H9 (cell line): ENCODE results near the gene TBC1D9. TPM values are rescaled to one million over a fixed set of nuclear protein-coding genes. Genes with fewer than 3 reads are reported as not detected.

Source experiments
- DNase-seq: peaks from one replicate; pipeline ENCODE4 v3.0.0-alpha.2; 2017
- H2AFZ ChIP-seq: one replicate; pipeline ENCODE4 v1.6.1; 2013; ENCODE audit warnings: mild to moderate bottlenecking, low read length, control low read depth, moderate library complexity
- H2AK5ac ChIP-seq: 2 replicates; pipeline ENCODE4 v1.6.1; 2013; ENCODE audit warnings: low read length, control low read depth, mixed read lengths; ENCODE audit not compliant: insufficient read length
- H2BK120ac ChIP-seq: one replicate; pipeline ENCODE4 v1.6.1; 2013; ENCODE audit warnings: low read depth, mild to moderate bottlenecking, low read length, control low read depth, inconsistent platforms; ENCODE audit not compliant: poor library complexity, severe bottlenecking
- H2BK12ac ChIP-seq: 2 replicates; pipeline ENCODE4 v1.6.1; 2013; ENCODE audit warnings: low read length, control low read depth, mixed read lengths, low read depth; ENCODE audit not compliant: insufficient read length
- H2BK15ac ChIP-seq: 2 replicates; pipeline ENCODE4 v1.6.1; 2013; ENCODE audit warnings: low read depth, low read length, control low read depth
- H2BK20ac ChIP-seq: one replicate; pipeline ENCODE4 v1.6.1; 2013; ENCODE audit warnings: low read depth, mild to moderate bottlenecking, low read length, control low read depth, inconsistent platforms; ENCODE audit not compliant: poor library complexity, severe bottlenecking
- H2BK5ac ChIP-seq: 2 replicates; pipeline ENCODE4 v1.6.1; 2013; ENCODE audit warnings: low read length, control low read depth, mixed read lengths; ENCODE audit not compliant: insufficient read length
- H3K14ac ChIP-seq: 2 replicates; pipeline ENCODE4 v1.6.1; 2013; ENCODE audit warnings: low read length, control low read depth; ENCODE audit not compliant: insufficient read depth
- H3K18ac ChIP-seq: 2 replicates; pipeline ENCODE4 v1.6.1; 2013; ENCODE audit warnings: low read depth, mild to moderate bottlenecking, mixed read lengths, low read length, control low read depth; ENCODE audit not compliant: insufficient read length
- H3K23ac ChIP-seq: 2 replicates; pipeline ENCODE4 v1.6.1; 2013; ENCODE audit warnings: low read length, control low read depth, mixed read lengths, low read depth; ENCODE audit not compliant: insufficient read length
- H3K23me2 ChIP-seq: 2 replicates; pipeline ENCODE4 v1.6.1; 2013; ENCODE audit warnings: low read depth, mild to moderate bottlenecking, mixed read lengths, low read length, control low read depth; ENCODE audit not compliant: insufficient read length, poor library complexity, severe bottlenecking
- H3K27ac ChIP-seq: 2 replicates; pipeline ENCODE4 v1.5.1; 2013; ENCODE audit warnings: low read length, control low read depth, mixed read lengths, low read depth; ENCODE audit not compliant: insufficient read length
- H3K27me3 ChIP-seq: 2 replicates; pipeline ENCODE4 v1.6.1; 2013; ENCODE audit warnings: low read length, control low read depth, inconsistent platforms; ENCODE audit not compliant: insufficient read depth
- H3K4ac ChIP-seq: 2 replicates; pipeline ENCODE4 v1.6.1; 2013; ENCODE audit warnings: low read depth, mild to moderate bottlenecking, control low read depth, inconsistent platforms, low read length, moderate library complexity
- H3K4me1 ChIP-seq: 2 replicates; pipeline ENCODE4 v1.6.1; 2013; ENCODE audit warnings: low read length, control low read depth, inconsistent platforms; ENCODE audit not compliant: insufficient read depth
- H3K4me2 ChIP-seq: 2 replicates; pipeline ENCODE4 v1.6.1; 2013; ENCODE audit warnings: low read length, control low read depth, mixed read lengths; ENCODE audit not compliant: insufficient read length, insufficient read depth
- H3K56ac ChIP-seq: 2 replicates; pipeline ENCODE4 v1.6.1; 2013; ENCODE audit warnings: low read depth, mild to moderate bottlenecking, mixed read lengths, low read length, control low read depth; ENCODE audit not compliant: insufficient read length
- H3K79me1 ChIP-seq: 2 replicates; pipeline ENCODE4 v1.6.1; 2013; ENCODE audit warnings: low read depth, mild to moderate bottlenecking, moderate library complexity, low read length, control low read depth, inconsistent platforms; ENCODE audit not compliant: insufficient read depth, poor library complexity, severe bottlenecking
- H3K79me2 ChIP-seq: 2 replicates; pipeline ENCODE4 v1.6.1; 2013; ENCODE audit warnings: low read length, control low read depth, inconsistent platforms; ENCODE audit not compliant: insufficient read depth
- H3K9ac ChIP-seq: 2 replicates; pipeline ENCODE4 v1.6.1; 2013; ENCODE audit warnings: low read length, control low read depth, mixed read lengths; ENCODE audit not compliant: insufficient read length; ENCODE audit errors: extremely low read depth
- H3K9me3 ChIP-seq: one replicate; pipeline ENCODE4 v1.6.1; 2013; ENCODE audit warnings: low read depth, low read length, inconsistent platforms; ENCODE audit not compliant: control insufficient read depth
- H3T11ph ChIP-seq: one replicate; pipeline ENCODE4 v1.6.1; 2013; ENCODE audit warnings: mild to moderate bottlenecking, low read length, control low read depth, inconsistent platforms
- H4K20me1 ChIP-seq: one replicate; pipeline ENCODE4 v1.6.1; 2013; ENCODE audit not compliant: control insufficient read depth, insufficient read length, insufficient read depth
- H4K5ac ChIP-seq: 2 replicates; pipeline ENCODE4 v1.6.1; 2013; ENCODE audit warnings: low read depth, mild to moderate bottlenecking, mixed read lengths, low read length, control low read depth; ENCODE audit not compliant: insufficient read length
- H4K8ac ChIP-seq: replicated peaks from 2 replicates; pipeline ENCODE4 v1.6.1; 2013; ENCODE audit warnings: low read length, control low read depth, mixed read lengths, low read depth; ENCODE audit not compliant: insufficient read length
- H4K91ac ChIP-seq: 2 replicates; pipeline ENCODE4 v1.6.1; 2013; ENCODE audit warnings: low read depth, mild to moderate bottlenecking, moderate library complexity, mixed read lengths, low read length, control low read depth; ENCODE audit not compliant: insufficient read length
- H3K27ac Mint-ChIP-seq, 3 experiments: 2 replicates in 2 of 3; 3 replicates in 1 of 3; pipeline ENCODE4 v1.8.0; 2020 to 2021; ENCODE audit warnings: mixed read lengths in 3 of 3, mild to moderate bottlenecking in 1 of 3, moderate library complexity in 1 of 3
- H3K27me3 Mint-ChIP-seq: 2 replicates; pipeline ENCODE4 v1.8.0; 2021; ENCODE audit warnings: low read depth, mild to moderate bottlenecking, moderate library complexity, mixed read lengths
- H3K36me3 Mint-ChIP-seq, 3 experiments: 2 replicates in 2 of 3; 3 replicates in 1 of 3; pipeline ENCODE4 v1.8.0; 2020 to 2021; ENCODE audit warnings: low read depth in 3 of 3, mixed read lengths in 3 of 3; ENCODE audit not compliant: insufficient read depth in 1 of 3
- H3K4me1 Mint-ChIP-seq, 2 experiments: 2 replicates each; pipeline ENCODE4 v1.8.0; 2020; ENCODE audit warnings: mixed read lengths in 2 of 2
- H3K4me3 Mint-ChIP-seq, 2 experiments: 2 replicates in 1 of 2; 3 replicates in 1 of 2; pipeline ENCODE4 v1.8.0; 2020 to 2021; ENCODE audit warnings: mild to moderate bottlenecking in 2 of 2, mixed read lengths in 2 of 2, moderate library complexity in 1 of 2
- H3K9me3 Mint-ChIP-seq, 2 experiments: 2 replicates in 1 of 2; 3 replicates in 1 of 2; pipeline ENCODE4 v1.8.0; 2020; ENCODE audit warnings: mild to moderate bottlenecking in 2 of 2, mixed read lengths in 2 of 2, moderate library complexity in 1 of 2
- WGBS: extraction: QIAGEN DNeasy Blood & Tissue Kit; methylation state at CpG from one replicate; pipeline ENCODE4 v1.1.7; 2013; ENCODE audit warnings: missing lambda C conversion rate, low lambda C conversion rate, mixed read lengths; ENCODE audit not compliant: insufficient read length; ENCODE audit errors: extremely low coverage; 5-methylcytosine and 5-hydroxymethylcytosine counted together
- total RNA-seq: library from RNA; stranded (reverse); gene quantifications from 2 replicates; pipeline ENCODE4 v1.2.1, GENCODE V29; 2021
- TF ChIP-seq, protein P1 (sequence below): fragments of 200-600 bp; sonication (generic); conservative IDR thresholded peaks from 3 replicates; pipeline ENCODE4 v1.8.0; 2021; ENCODE audit warnings: antibody characterized with exemption, mild to moderate bottlenecking

Gene TBC1D9
- total RNA-seq, 1 experiment from 2014 or later = 0.63 TPM

- Histone ChIP-seq H3K4me1 (no peaks in the 10 kb centered on the region; the same call in 1 of the 2 replicates), H2BK15ac (no peak overlapping the region), H3K27ac (no peak overlapping the region), H2BK12ac (no peak overlapping the region), H3K56ac (no peak overlapping the region), H3K9ac (no peak overlapping the region), H4K20me1 (no peaks in the 10 kb centered on the region), H3K79me1 (no peaks in the 10 kb centered on the region), H3T11ph (no peak overlapping the region), H2BK5ac (no peak overlapping the region), H2BK20ac (no peak overlapping the region), H3K4ac (no peak overlapping the region), H3K14ac (no peak overlapping the region), H3K79me2 (no peaks in the 10 kb centered on the region), H4K91ac (no peak overlapping the region), H3K23ac (no peak overlapping the region), H4K5ac (no peak overlapping the region), H3K4me2 (no peak overlapping the region), H3K27me3 (no peaks in the 10 kb centered on the region), H3K18ac (no peak overlapping the region), H2BK120ac (no peak overlapping the region), H2AFZ (no peak overlapping the region), H4K8ac (no peak overlapping the region), H3K9me3 (no peaks in the 10 kb centered on the region), H2AK5ac (no peak overlapping the region), H3K23me2 (no peaks in the 10 kb centered on the region)
- Mint-ChIP-seq H3K9me3 (peaks cover 0 to 7% of the 10 kb centered on the region in 2 experiments; a peak in 3 of 5 replicates), H3K27me3 (no peaks in the 10 kb centered on the region), H3K27ac (no peak overlapping the region; a peak in 1 of 7 replicates), H3K4me3 (no peak overlapping the region), H3K36me3 (peaks cover 0 to 3% (median 0%) of the 10 kb centered on the region in 3 experiments; a peak in 3 of 7 replicates), H3K4me1 (peaks cover 9 to 14% of the 10 kb centered on the region in 2 experiments; a peak in 3 of 4 replicates)
- no CpG with 5 or more reads among the region's 2 CpGs for WGBS
- TF ChIP-seq, protein P1, sequence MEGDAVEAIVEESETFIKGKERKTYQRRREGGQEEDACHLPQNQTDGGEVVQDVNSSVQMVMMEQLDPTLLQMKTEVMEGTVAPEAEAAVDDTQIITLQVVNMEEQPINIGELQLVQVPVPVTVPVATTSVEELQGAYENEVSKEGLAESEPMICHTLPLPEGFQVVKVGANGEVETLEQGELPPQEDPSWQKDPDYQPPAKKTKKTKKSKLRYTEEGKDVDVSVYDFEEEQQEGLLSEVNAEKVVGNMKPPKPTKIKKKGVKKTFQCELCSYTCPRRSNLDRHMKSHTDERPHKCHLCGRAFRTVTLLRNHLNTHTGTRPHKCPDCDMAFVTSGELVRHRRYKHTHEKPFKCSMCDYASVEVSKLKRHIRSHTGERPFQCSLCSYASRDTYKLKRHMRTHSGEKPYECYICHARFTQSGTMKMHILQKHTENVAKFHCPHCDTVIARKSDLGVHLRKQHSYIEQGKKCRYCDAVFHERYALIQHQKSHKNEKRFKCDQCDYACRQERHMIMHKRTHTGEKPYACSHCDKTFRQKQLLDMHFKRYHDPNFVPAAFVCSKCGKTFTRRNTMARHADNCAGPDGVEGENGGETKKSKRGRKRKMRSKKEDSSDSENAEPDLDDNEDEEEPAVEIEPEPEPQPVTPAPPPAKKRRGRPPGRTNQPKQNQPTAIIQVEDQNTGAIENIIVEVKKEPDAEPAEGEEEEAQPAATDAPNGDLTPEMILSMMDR = no peak
- no peak for DNase-seq
These were observed 41.1 kb downstream of the TBC1D9 start for GRCh38 chr4:140715119-140715518.
